ENCODE results near the gene ABCG8.
A peak's percentile ranks its signal among the peaks of the same experiment; 100 is the strongest.

Gene ABCG8

GRCh38 chr2:43879261-43879660 lies 40.5 kb downstream of the ABCG8 start:
- no peak overlapping the region for H3K4me3 Mint-ChIP-seq
- DNase-seq, result no peak
- H3K36me3 Mint-ChIP-seq (ENCODE audit: low read depth), result no peaks in the 10 kb centered on the region
- no peaks in the 10 kb centered on the region for H3K9me3 Mint-ChIP-seq
- no peak overlapping the region for H3K27ac Mint-ChIP-seq
- peaks cover 5% of the 10 kb centered on the region for H3K27me3 Mint-ChIP-seq (ENCODE audit: low read depth, poor library complexity)
- H3K4me1 Mint-ChIP-seq, result no peaks in the 10 kb centered on the region
- no peak for TF ChIP-seq CTCF (IDR thresholded peaks at IDR 0.05)

- no peak for DNase-seq
- Mint-ChIP-seq H3K36me3 (ENCODE audit: low read depth) (peaks cover 4% of the 10 kb centered on the region), H3K4me3 (no peak overlapping the region), H3K27ac (no peak overlapping the region), H3K4me1 (peaks cover 5% of the 10 kb centered on the region), H3K9me3 (no peaks in the 10 kb centered on the region), H3K27me3 (ENCODE audit: low read depth, poor library complexity) (peaks cover 2% of the 10 kb centered on the region)
- no peak for TF ChIP-seq CTCF (IDR thresholded peaks at IDR 0.05)
These were observed 41.7 kb downstream of the ABCG8 start for GRCh38 chr2:43880471-43880870.

- no peaks in the 10 kb centered on the region for H3K27me3 Mint-ChIP-seq (ENCODE audit: low read depth, poor library complexity)
- no peak for TF ChIP-seq CTCF (IDR thresholded peaks at IDR 0.05)
- DNase-seq, result no peak
- peaks cover 5% of the 10 kb centered on the region for H3K4me1 Mint-ChIP-seq
- H3K4me3 Mint-ChIP-seq, result no peak overlapping the region
- H3K27ac Mint-ChIP-seq, result no peak overlapping the region
- H3K9me3 Mint-ChIP-seq, result no peaks in the 10 kb centered on the region
- peaks cover 4% of the 10 kb centered on the region for H3K36me3 Mint-ChIP-seq (ENCODE audit: low read depth)
These were observed 42.2 kb downstream of the ABCG8 start for GRCh38 chr2:43880952-43881351.

- H3K27me3 Mint-ChIP-seq (ENCODE audit: low read depth, poor library complexity), result no peaks in the 10 kb centered on the region
- no peak for TF ChIP-seq CTCF (IDR thresholded peaks at IDR 0.05)
- no peak overlapping the region for H3K27ac Mint-ChIP-seq
- DNase-seq, result no peak
- H3K9me3 Mint-ChIP-seq, result no peaks in the 10 kb centered on the region
- peaks cover 5% of the 10 kb centered on the region for H3K4me1 Mint-ChIP-seq
- peaks cover 14% of the 10 kb centered on the region for H3K36me3 Mint-ChIP-seq (ENCODE audit: low read depth)
- no peak overlapping the region for H3K4me3 Mint-ChIP-seq
These were observed 43.5 kb downstream of the ABCG8 start for GRCh38 chr2:43882312-43882711.

GRCh38 chr2:43884689-43885088 lies 45.9 kb downstream of the ABCG8 start:
- peaks cover 35% of the 10 kb centered on the region for H3K36me3 Mint-ChIP-seq (ENCODE audit: low read depth)
- no peak for TF ChIP-seq CTCF (IDR thresholded peaks at IDR 0.05)
- H3K9me3 Mint-ChIP-seq, result no peaks in the 10 kb centered on the region
- DNase-seq, result no peak
- H3K4me1 Mint-ChIP-seq, result peaks cover 5% of the 10 kb centered on the region
- H3K4me3 Mint-ChIP-seq, result no peak overlapping the region
- no peaks in the 10 kb centered on the region for H3K27me3 Mint-ChIP-seq (ENCODE audit: low read depth, poor library complexity)
- no peak overlapping the region for H3K27ac Mint-ChIP-seq

GRCh38 chr2:43885132-43885632 lies 46.4 kb downstream of the ABCG8 start:
- Mint-ChIP-seq H3K4me3 (no peak overlapping the region), H3K4me1 (peaks cover 5% of the 10 kb centered on the region), H3K9me3 (no peaks in the 10 kb centered on the region), H3K36me3 (ENCODE audit: low read depth) (peaks cover 40% of the 10 kb centered on the region), H3K27me3 (ENCODE audit: low read depth, poor library complexity) (no peaks in the 10 kb centered on the region), H3K27ac (peak overlapping the region; percentile 51)
- TF ChIP-seq CTCF (IDR thresholded peaks at IDR 0.05), result no peak
- no peak for DNase-seq

Data from nephron progenitor cell (in vitro differentiated cells).